A549 (cell line): Measurements from ENCODE around the gene CEP57L1. TPM values are rescaled to one million over a fixed set of nuclear protein-coding genes. Genes with fewer than 3 reads are reported as not detected.

Experiments used
- ATAC-seq, 2 experiments: fragments of 200-7000 bp in 1 of 2; fragments of >200 bp in 1 of 2; cut with Nextera tagmentation in 1 of 2; cut with Tn5 transposase in 1 of 2; 3 replicates each; pipeline versions ENCODE4 v1.8.0 to v1.9.1; 2018 to 2020; ENCODE audit warnings: mild to moderate bottlenecking in 1 of 2, moderate library complexity in 1 of 2
- CTCF ChIA-PET: fragments of 300-600 bp; sonication (Branson Sonifier 250); formaldehyde crosslinking; extraction: SDS; loops from one replicate; lab custom pipeline; 2021; ENCODE audit warnings: antibody characterized with exemption, inconsistent platforms; lab: Yijun Ruan, JAX
- POLR2A ChIA-PET: fragments of 350-600 bp; formaldehyde crosslinking; extraction: SDS; loops from one replicate; lab custom pipeline; 2021; ENCODE audit warnings: antibody characterized with exemption, inconsistent platforms; lab: Yijun Ruan, JAX
- DNase-seq, 2 experiments: peaks; one replicate each; pipeline versions ENCODE4 v3.0.0 to v3.0.0-alpha.2; 2011 to 2016; ENCODE audit warnings: low read depth in 1 of 2, low spot score in 1 of 2
- FAIRE-seq: peaks from 2 replicates; lab custom pipeline; 2011; peaks lifted over from hg19 to GRCh38; lab: Jason Lieb, UNC
- H3K27ac ChIP-seq, 2 experiments: fragments of >200 bp; sonication (Bioruptor Twin); formaldehyde crosslinking; 3 replicates each; pipeline ENCODE4 v1.5.1; 2016 to 2017
- H3K4me1 ChIP-seq: fragments of >200 bp; sonication (Bioruptor Twin); formaldehyde crosslinking; 3 replicates; pipeline ENCODE4 v1.6.1; 2016
- H3K4me2 ChIP-seq: fragments of >200 bp; sonication (Bioruptor Twin); formaldehyde crosslinking; 3 replicates; pipeline ENCODE4 v1.6.1; 2016
- H3K4me3 ChIP-seq: fragments of >200 bp; sonication (Bioruptor Twin); formaldehyde crosslinking; 3 replicates; pipeline ENCODE4 v1.5.1; 2016
- H3K9me3 ChIP-seq: fragments of >200 bp; sonication (Bioruptor Twin); formaldehyde crosslinking; 3 replicates; pipeline ENCODE4 v1.6.1; 2016
- BHLHE40 ChIP-seq: IDR thresholded peaks from 2 replicates; pipeline ENCODE4 v1.6.1; 2012; ENCODE audit warnings: low read depth, low read length, inconsistent platforms
- CBX8 ChIP-seq: fragments of 200-600 bp; sonication (generic); IDR thresholded peaks from 2 replicates; pipeline ENCODE4 v1.6.1; 2016
- CHD2 ChIP-seq: fragments of 150-350 bp; IDR thresholded peaks from 2 replicates; pipeline ENCODE4 v1.6.1; 2014; ENCODE audit warnings: low read length; ENCODE audit not compliant: partially characterized antibody
- CHD4 ChIP-seq: fragments of 200-600 bp; sonication (generic); IDR thresholded peaks from 2 replicates; pipeline ENCODE4 v1.6.1; 2016; ENCODE audit warnings: antibody characterized with exemption, mild to moderate bottlenecking, borderline replicate concordance
- EHMT2 ChIP-seq: fragments of 200-600 bp; sonication (generic); IDR thresholded peaks from 2 replicates; pipeline ENCODE4 v1.6.1; 2016; ENCODE audit warnings: antibody characterized with exemption, low read depth, mild to moderate bottlenecking, moderate library complexity
- ESRRA ChIP-seq: fragments of 150-350 bp; IDR thresholded peaks from 2 replicates; pipeline ENCODE4 v1.6.1; 2014; ENCODE audit warnings: mild to moderate bottlenecking, low read length, borderline replicate concordance
- GATA3 ChIP-seq: IDR thresholded peaks from 2 replicates; pipeline ENCODE4 v1.6.1; 2012; ENCODE audit warnings: borderline replicate concordance
- HOXB5 ChIP-seq: fragments of 250-450 bp; sonication (Bioruptor Pico); IDR thresholded peaks from 2 replicates; pipeline ENCODE4 v1.5.0; 2020; ENCODE audit warnings: mild to moderate bottlenecking, moderate library complexity
- JUN ChIP-seq, 2 experiments: fragments of >200 bp; sonication (Bioruptor Twin); formaldehyde crosslinking; IDR thresholded peaks; 2 replicates in 1 of 2; 3 replicates in 1 of 2; pipeline ENCODE4 v1.6.1; 2016 to 2017
- KDM5A ChIP-seq: fragments of 200-600 bp; sonication (generic); IDR thresholded peaks from 2 replicates; pipeline ENCODE4 v1.6.1; 2016; ENCODE audit warnings: antibody characterized with exemption, mild to moderate bottlenecking
- PHF8 ChIP-seq: fragments of 200-600 bp; sonication (generic); IDR thresholded peaks from 2 replicates; pipeline ENCODE4 v1.6.1; 2016; ENCODE audit warnings: low read depth, mild to moderate bottlenecking, antibody characterized with exemption, moderate library complexity, borderline replicate concordance
- POLR2A ChIP-seq: IDR thresholded peaks from 2 replicates; pipeline ENCODE4 v1.6.1; 2012; ENCODE audit warnings: mild to moderate bottlenecking, low read length
- RAD21 ChIP-seq, 2 experiments: fragments of >200 bp in 1 of 2; sonication (Bioruptor Twin) in 1 of 2; formaldehyde crosslinking in 1 of 2; IDR thresholded peaks in 1 of 2; conservative IDR thresholded peaks in 1 of 2; 2 replicates in 1 of 2; 3 replicates in 1 of 2; pipeline ENCODE4 v1.6.1; 2012 to 2018; ENCODE audit warnings: inconsistent platforms in 1 of 2
- RCOR1 ChIP-seq: fragments of 150-350 bp; IDR thresholded peaks from 2 replicates; pipeline ENCODE4 v1.6.1; 2014; ENCODE audit warnings: antibody characterized with exemption, low read length, low read depth
- SMC3 ChIP-seq: fragments of >200 bp; sonication (Bioruptor Twin); formaldehyde crosslinking; IDR thresholded peaks from 3 replicates; pipeline ENCODE4 v1.6.1; 2018; ENCODE audit warnings: inconsistent platforms
- SREBF2 ChIP-seq: fragments of 450-650 bp; IDR thresholded peaks from 2 replicates; pipeline ENCODE4 v1.6.1; 2014; ENCODE audit warnings: mild to moderate bottlenecking, moderate library complexity
- ZNF302 ChIP-seq: fragments of 250-450 bp; sonication (Bioruptor Pico); IDR thresholded peaks from 2 replicates; pipeline ENCODE4 v1.9.0; 2021; ENCODE audit warnings: inconsistent platforms, mild to moderate bottlenecking, moderate library complexity
- WGBS: methylation state at CpG from one replicate; pipeline ENCODE4 v1.1.6; 2017; ENCODE audit errors: missing lambda C conversion rate; 5-methylcytosine and 5-hydroxymethylcytosine counted together
- polyA plus RNA-seq, 4 experiments: library from polyadenylated mRNA; depleted of rRNA in 3 of 4; stranded (reverse); fragments of >200 nt; fragmentation: RNase III in 1 of 4; extraction: RNeasy Plus Mini Kit Qiagen cat#74134 plus additional on column Dnase treatment in 1 of 4; gene quantifications; 2 replicates in 3 of 4; 3 replicates in 1 of 4; pipeline ENCODE4 v1.2.3, GENCODE V29; 2011 to 2017
- TF ChIP-seq, protein P1 (sequence below): fragments of >200 bp; sonication (Bioruptor Twin); formaldehyde crosslinking; IDR thresholded peaks from 3 replicates; pipeline ENCODE4 v1.5.1; 2016

CEP57L1 gene
- polyA plus RNA-seq, 2 of the 4 experiments (the other 2 are of a cell fraction) = 8.9 to 20.5 TPM

DNA sequence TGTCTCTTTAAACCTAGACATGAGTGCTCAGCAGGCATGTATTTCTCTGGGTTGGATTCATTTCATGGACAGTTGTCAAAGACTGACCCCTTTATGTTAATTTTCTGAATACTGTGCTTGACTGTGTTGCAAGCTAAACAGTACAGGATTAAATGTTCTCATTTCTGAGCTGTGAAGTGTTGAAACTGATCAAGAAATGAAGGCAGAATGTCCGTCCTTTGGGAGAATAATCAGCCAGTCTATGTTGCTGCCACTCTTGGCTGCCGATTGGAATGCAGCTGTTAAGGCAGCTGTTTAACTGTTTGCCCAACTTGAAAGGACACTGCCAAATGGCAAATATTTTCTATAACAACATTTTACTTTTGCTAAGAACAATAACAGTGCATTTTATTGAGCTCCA lies 87.3 kb downstream of the CEP57L1 start:
- no peak for DNase-seq
- POLR2A ChIA-PET = no interaction called here
- no peaks in the 10 kb centered on the region for H3K4me1 ChIP-seq
- CTCF ChIA-PET = interaction anchor here (1.2 to 2.7 kb wide), 2 partner anchors 11 to 201 kb away, joined by 4 to 10 read pairs; no protein-coding TSS in a partner anchor
- ATAC-seq = no peak
- H3K9me3 ChIP-seq = peaks cover 3% of the 10 kb centered on the region; the same call in 1 of the 3 replicates
- no peak for FAIRE-seq
- TF ChIP-seq GATA3 (no peak), ESRRA (no peak), PHF8 (no peak), SREBF2 (no peak)
- H3K27ac ChIP-seq = no peak overlapping the region
- no peak overlapping the region for H3K4me2 ChIP-seq
- 16% methylated on average over 2 of the region's 2 CpGs for WGBS
- no peak overlapping the region for H3K4me3 ChIP-seq

DNA sequence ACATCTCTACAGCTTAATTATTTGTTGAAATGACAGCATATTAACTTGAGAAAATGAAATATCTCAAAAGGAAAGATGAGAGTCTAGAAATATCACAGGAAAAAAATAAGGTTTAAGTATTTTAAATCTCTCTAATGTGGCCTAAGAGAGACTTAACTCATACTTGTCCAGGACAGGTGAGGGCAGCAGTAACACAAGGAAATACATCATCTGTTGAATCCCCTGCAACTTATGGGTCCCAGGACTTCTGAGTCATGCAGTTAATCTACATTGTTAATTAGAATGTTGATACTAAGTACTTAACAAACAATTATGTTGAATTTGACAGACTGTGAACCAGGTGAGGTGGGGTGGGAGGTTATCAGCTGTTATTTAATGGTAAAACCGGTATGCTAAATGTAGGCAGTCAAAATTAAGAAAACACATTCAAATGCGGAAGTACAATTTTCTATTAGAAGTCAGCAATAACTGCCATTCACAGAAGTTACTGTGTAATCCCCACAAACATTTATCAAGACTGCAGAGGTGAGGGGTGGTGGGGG lies 87.9 kb downstream of the CEP57L1 start:
- Histone ChIP-seq H3K4me1 (no peaks in the 10 kb centered on the region), H3K9me3 (no peaks in the 10 kb centered on the region), H3K4me3 (no peak overlapping the region)
- TF ChIP-seq JUN (IDR thresholded peaks at IDR 0.05) (no peak), RAD21 (conservative IDR thresholded peaks at IDR 0.05 in 1 of 2, IDR thresholded peaks at IDR 0.05 in 1 of 2) (peak; percentile 19 to 37; a peak in 2 of 5 replicates), CHD2 (no peak)
- TF ChIP-seq, protein P1, sequence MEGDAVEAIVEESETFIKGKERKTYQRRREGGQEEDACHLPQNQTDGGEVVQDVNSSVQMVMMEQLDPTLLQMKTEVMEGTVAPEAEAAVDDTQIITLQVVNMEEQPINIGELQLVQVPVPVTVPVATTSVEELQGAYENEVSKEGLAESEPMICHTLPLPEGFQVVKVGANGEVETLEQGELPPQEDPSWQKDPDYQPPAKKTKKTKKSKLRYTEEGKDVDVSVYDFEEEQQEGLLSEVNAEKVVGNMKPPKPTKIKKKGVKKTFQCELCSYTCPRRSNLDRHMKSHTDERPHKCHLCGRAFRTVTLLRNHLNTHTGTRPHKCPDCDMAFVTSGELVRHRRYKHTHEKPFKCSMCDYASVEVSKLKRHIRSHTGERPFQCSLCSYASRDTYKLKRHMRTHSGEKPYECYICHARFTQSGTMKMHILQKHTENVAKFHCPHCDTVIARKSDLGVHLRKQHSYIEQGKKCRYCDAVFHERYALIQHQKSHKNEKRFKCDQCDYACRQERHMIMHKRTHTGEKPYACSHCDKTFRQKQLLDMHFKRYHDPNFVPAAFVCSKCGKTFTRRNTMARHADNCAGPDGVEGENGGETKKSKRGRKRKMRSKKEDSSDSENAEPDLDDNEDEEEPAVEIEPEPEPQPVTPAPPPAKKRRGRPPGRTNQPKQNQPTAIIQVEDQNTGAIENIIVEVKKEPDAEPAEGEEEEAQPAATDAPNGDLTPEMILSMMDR = 0 out of 3 replicates have a peak, but pooled peaks have one; percentile 10
- TF ChIP-seq, all 56 proteins: peak for 2
- FAIRE-seq (no peak), ATAC-seq (no peak), DNase-seq (peak in 1 of 2 experiments; percentile 6)
- Histone ChIP-seq H3K4me2 (no peak overlapping the region), H3K27ac (no peak overlapping the region)
- WGBS = 40% methylated on average over 2 of the region's 2 CpGs
- ChIA-PET CTCF (interaction anchor here (1.2 to 2.7 kb wide), 2 partner anchors 11 to 200 kb away, joined by 4 to 10 read pairs; no protein-coding TSS in a partner anchor), POLR2A (no interaction called here)

DNA sequence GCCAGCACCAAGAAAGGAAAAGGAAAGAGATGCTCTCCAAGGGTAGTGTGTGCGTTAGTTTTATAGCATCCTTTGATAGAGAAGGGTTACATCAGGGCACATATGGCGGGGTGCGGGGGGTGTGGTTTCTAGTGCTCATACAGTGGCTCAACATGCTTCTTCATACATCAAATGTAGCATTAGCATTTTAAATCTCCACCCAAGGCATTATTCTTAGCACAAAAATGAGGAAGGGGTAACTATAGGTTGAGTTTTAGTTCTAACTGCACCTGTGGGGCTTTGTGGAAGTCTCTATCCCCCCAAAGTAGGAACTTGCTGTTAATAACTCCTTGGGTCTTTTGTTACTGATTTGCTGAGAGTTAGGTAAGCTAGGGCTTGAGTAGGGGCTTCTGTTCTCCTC lies 89.3 kb downstream of the CEP57L1 start:
- Histone ChIP-seq H3K27ac (no peak overlapping the region), H3K4me2 (no peak overlapping the region), H3K4me3 (no peak overlapping the region), H3K9me3 (no peaks in the 10 kb centered on the region), H3K4me1 (no peaks in the 10 kb centered on the region)
- no peak for TF ChIP-seq JUN (IDR thresholded peaks at IDR 0.05)
- no peak for TF ChIP-seq POLR2A
- no peak for TF ChIP-seq ZNF302 (CRISPR knock-in tag)
- TF ChIP-seq CBX8 = no peak
- no peak for TF ChIP-seq SMC3
- no peak for TF ChIP-seq HOXB5 (CRISPR knock-in tag)
- TF ChIP-seq CHD4 = no peak
- no peak for TF ChIP-seq RCOR1
- no peak for TF ChIP-seq BHLHE40
- TF ChIP-seq KDM5A = no peak
- no peak for TF ChIP-seq EHMT2
- TF ChIP-seq, protein P1 = no peak
- DNase-seq (no peak), ATAC-seq (no peak), FAIRE-seq (no peak)
- ChIA-PET POLR2A (no interaction called here), CTCF (interaction anchor here (0.6 to 1.0 kb wide), 2 partner anchors 199 to 374 kb away, joined by 5 to 6 read pairs; partner anchors contain the start of gene CD164)
- WGBS = 19% methylated on average over 3 of the region's 3 CpGs
